Measurements from ENCODE around the gene EMCN.

The EMCN gene

DNA sequence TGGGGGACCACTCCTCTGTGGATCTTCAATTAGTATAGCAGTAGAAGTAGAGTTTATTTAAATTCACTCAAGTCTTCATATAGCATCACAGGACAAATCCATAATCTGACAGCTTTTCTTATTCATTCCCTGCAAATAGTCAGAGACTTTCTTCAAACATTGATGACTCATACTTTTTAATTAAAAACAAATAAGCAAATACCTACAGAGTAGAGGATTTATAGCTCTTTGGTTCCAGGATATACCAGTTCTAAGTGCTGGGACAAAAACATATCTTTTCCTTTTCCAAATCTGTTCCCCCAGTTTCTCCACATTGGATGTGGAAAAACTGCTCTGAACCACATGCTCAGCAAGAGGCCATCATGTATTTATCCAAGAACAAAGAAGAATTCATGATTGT lies 24.1 kb downstream of the EMCN start:
- DNase-seq, result no peak

DNA sequence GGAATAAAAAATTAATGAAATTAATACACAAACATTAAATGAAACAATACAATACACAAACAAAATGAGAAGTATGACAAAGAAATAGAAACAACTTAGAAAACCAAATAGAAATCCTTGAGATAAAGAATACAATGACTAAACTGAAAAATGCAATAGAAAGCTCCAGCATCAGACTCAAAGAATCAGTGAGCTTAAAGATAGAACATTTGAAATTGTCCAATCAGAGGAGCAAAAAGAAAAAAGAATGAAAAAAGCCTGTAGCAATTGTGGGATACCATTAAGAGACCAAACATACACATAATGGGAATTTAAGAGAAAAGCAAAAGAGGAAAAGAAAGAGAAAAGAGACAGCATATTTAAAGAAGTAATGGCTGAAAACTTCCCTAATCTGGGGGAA lies 25.7 kb downstream of the EMCN start:
- no peak for DNase-seq

DNA sequence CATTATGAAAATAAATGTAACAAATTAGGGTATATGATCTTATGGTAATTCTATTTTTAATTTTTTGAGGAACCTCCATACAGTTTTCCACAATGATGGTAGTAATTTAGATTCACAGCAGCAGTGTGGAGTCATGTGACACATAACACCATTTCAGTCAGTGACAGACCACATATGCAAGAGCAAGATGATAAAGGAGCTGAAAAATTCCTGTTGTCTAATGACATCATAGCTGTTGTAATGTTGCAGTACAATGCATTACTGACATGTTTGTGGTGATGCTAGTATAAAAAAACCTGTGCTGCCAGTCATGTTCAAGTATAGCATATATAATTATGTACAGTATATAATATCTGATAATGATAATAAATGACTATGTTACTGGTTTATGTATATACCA lies 28.5 kb downstream of the EMCN start:
- DNase-seq, result no peak

DNA sequence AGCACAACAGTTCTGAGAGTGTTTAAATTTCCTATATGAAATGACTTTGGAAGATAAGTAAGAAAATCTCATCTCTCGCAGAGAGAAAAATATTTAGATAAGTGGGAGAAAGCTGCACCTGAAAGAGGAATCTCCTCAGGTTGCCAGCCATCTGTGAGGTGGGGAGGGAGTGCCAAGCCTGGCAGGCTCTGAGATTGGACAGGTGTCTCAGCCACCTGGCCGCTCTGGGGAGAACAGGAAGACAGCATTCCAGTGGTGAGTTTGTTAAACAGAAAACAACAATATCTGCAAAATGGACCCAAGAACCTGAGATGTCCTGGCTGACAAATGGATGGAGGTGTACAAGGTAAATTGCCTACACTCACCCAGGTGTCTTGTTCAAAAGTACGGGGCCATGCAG lies 31.3 kb downstream of the EMCN start:
- no peak for DNase-seq

DNA sequence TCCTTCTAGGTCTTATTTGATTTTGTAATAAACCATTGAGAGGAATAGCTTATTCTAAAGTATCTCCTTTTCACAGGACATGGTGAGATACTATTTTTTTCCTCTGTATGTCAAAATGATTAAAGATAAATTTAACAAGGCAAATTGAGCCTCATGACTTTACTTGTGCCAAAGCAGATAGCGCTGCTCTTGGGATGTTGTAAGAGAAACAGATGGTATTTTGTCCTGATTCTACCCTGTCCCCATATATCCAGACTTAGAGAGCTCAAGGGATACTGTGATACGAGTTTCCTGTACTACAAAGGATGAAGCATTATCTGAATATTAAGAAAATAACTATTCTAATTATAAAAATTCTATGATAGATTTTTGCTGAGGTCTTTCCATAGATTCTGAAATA lies 34.0 kb downstream of the EMCN start:
- no peak for DNase-seq

DNA sequence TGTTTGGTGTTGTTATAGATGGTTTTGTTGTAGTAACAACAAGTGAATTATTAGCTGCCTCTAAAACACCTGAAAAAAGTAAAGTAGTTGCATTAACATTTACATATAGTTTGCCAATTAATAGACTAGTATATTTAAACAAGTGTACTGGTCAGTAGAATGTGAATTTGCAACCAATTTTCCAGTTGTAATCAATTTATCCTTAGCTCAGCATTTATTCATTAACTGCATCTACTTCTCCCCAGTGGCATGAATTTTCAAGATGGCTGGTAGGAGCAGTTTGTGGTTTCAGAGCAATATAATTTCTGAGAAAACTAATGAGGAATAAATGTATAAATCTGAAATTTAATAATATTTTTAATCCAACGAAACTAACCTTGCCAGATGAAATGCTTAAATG lies 37.9 kb downstream of the EMCN start:
- no peak for DNase-seq

DNA sequence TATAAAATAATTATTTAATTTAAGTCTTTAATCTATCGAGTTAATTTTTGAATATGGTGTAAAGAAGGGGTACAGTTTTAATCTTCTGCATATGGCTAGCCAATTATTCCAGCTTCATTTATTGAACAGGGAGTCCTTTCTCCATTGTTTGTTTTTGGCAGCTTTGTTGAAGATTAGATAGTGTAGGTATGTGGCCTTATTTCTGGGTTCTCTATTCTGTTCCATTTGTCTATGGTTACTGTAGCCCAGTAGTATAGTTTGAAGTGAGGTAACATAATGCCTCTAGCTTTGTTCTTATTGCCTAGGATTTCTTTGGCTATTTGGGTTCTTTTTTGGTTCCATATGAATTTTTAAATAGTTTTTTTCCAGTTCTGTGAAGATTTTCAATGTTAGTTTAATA lies 48.3 kb downstream of the EMCN start:
- no peak for DNase-seq

DNA sequence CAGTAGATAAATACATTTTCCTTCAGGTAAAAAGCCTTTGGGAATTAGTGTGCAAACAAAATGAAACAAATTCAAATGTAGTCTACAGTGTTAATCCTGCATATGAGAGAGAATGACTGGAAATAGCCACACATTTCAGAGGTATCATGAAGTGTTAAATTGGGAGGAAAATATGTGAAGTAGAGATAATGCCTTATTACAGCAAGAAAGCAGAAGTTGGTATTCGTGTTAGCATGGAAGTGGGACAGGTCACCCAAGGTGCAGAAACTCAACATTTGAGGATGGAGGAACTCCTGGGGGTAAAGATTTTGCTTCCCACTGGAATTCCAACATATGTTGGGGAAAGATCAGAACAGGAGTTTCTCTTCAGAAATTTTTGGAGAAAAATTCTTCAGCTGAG lies 51.3 kb downstream of the EMCN start:
- DNase-seq, result no peak

DNA sequence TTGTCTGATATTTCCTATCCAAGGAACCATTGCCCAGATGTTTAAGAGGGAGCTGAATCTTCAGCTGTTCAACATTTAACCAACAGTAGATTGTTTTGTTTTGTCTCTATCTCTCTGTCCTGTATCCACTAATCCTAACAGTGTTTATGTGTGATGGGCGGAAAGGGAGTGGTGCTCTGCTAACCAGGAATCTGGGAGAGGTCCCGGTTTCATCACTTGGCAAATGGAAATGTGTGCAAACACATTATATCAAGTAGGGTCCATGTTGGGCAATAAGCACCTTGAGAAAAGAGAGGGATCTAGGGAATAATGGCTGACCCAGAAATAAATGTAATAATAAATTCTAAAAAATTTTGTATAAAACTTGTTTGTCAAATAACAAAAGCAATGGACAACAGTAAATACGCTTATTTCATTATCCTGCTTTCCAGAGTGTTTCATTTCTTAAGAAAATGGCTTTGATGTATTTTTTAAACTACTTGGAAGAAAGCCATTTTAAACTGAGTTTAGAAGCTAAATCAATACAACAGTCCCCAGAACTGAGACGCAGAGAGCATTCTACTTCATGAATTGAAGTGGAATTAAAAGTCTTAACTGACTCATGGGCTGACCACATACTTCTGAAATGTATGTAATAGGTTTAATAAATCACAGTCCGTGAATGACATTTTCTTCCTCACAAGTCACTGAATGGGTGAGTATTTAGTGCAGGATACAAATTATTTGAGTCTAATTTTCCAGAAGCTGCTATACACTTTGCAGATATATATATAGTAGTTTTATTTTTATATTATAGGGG lies 55.8 kb downstream of the EMCN start:
- DNase-seq, result no peak

DNA sequence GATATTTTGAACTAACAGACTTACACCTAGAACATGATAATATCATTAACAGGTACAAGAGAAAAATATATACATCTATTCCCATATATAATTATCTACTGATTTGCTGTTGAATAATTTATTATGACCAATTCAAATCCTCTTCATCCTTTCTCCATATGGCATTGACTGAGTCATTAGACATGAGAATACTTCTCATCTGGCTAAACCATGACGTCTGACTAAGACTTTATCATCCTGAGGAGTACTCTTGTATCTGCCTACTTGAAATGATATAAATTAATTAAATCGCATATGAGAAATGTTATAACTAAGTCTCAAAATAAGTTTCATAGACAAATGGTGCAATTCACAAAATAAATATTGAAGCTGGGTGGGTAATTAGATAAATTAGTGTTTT lies 67.4 kb downstream of the EMCN start:
- no peak for DNase-seq

DNA sequence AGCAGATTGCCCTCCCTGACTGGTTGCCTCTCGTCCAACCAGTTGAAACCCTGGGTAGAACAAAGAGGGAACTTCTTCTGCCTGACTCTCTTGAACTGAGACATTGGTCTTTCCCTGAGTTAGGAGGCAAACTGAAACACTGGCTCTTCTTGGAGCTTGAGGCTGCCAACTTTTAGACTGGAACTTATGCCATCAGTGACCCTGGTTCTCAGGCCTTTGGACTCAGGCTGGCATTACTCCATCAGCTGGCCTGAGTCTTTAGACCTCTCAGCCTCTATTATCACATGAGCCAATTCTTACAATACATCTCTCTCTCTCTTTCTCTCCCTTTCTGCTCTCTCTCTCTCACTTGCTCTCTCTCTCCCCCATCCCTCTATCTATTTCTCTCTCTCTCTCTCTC lies 86.4 kb downstream of the EMCN start:
- DNase-seq, result no peak

DNA sequence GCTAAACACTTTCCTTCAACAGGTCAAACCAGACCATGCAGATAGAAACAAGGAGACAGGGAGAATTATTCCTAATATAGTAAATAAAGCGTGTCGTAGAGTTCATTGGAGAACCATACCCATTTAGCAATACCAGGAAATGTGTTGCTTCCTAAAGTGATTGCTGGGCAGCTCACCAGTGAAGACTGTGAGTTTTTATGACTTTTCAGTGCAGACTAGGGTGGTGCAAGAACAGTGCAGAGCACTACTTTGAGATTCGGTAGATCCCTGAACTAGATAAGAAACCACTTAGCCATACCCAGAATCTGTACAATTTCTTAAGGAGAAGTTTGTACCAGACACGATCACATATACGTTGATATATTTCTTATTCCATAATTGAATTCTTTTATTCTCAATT lies 87.4 kb downstream of the EMCN start:
- DNase-seq, result no peak

DNA sequence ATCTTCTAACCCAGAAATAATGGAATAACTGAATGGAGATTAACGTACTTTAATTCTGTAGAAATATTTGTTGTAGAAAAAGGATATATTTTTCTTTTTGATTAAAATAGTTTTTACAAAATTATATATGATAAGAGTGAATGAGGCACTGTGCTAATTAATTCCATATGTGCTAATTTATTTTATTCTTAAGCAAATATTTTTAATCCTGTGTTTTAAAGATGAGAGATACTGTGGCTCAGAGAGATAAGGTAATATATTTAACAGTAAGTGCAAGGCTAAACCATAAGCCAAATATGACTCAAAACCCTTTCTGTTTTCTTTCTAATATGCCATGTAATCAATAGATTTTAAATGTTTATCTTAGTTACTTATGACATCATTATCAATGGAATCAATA lies 88.2 kb downstream of the EMCN start:
- DNase-seq, result no peak

DNA sequence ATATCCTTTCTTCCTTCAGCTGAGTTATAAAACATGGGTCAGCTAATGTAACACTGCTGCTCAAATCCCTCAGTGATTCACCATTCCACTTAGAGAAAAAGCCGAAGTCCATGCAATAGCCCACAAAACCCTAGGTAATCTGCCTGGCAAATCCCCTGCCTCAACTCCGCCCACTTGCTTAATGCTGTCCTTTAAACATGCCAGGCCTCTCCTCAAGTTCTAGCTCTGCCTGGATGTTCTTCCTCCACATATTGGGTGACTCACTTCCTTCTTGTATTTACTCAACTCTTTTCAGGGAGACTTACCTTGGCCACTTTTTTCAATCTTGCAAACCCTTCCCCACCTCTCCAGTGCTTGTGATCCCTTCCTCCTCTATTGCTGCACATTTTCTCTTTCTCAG lies 89.8 kb downstream of the EMCN start:
- DNase-seq, result no peak

DNA sequence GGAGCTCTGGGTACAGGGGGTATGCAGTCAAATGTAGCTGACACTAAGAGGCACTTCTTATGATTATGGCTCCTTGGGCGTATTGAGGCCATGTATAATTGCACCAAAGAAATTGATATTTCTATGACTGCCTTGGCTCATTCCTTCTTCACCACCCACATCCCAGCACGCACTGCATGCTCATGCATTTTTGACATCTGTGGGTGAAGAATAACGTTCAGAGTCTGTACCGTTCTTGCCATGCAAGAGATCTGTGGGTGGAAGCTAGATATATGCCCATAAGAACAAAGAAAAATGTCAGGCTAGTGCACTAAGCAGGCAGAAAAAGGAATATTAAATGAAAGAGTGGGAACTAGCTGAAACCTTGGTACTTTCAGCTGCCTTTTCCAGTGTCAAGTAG lies 93.4 kb downstream of the EMCN start:
- peak in 31 of 56 donors; percentile 1 to 75 (median 37) for DNase-seq

DNA sequence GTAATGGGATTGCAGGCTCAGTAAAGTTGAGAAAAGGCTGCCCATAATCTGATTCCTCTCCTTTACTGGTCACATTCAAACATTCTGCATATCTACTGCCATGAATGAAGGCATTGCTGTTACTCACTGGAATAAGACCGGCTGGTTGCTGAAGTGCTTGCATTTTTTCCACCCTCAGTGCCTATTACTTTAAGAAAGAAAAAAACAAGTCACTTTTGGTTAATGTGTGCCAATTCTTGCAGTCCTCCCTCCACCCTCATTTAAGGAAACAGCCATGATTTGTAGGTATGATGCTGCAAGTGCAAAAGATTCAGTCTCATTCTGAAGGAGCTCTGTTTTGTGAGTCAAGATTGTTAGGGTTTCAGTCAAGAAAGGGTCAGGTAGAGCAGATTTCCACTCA lies 94.9 kb downstream of the EMCN start:
- DNase-seq, result no peak

DNA sequence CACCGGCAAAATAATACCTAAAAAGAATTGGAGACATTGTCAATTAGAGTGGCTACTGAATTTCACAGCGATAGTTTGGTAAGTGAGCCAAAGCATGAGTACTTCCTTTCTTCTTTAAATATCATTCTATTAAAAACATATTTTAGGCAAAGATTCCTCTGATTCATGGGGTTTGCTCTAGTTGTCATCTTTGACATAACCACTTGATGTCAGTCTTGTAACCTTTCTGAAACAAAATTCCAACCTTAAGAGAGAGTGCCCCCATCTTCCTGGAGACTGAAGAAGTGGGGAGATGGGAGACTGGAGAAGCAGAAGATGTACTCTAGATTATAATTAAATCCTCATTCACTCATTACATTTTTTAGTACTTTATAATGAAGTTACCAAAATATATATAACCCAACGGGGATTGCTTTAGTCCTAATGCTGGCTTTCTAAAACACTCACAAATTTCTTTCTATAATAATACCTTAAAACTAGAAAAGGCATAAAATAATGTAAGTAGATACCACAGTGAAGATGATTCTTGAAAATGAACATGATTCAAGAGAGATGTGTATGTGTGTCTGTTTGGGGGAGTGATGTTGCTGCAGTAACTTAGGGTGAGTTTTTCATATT lies 96.4 kb downstream of the EMCN start:
- DNase-seq, result peak in 1 of 56 donors; percentile 4

DNA sequence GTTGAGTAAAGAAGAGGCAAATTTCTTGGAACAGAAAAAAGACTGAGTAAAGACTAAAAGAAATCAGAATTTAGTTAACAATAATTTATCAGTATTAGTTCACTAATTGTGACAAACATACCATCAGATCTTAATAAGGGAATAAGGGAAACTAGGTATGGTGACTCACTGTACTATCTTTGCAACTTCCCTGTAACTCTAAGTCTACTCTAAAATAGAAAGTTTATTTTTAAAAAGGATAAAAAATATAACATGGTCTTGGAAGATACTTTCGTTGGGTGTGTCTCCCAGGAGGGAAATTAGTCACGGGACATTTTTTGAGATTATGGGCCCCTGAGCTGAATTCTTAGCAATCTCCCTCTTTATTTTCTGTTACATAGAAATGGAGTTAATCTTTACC lies 97.3 kb downstream of the EMCN start:
- DNase-seq, result no peak

DNA sequence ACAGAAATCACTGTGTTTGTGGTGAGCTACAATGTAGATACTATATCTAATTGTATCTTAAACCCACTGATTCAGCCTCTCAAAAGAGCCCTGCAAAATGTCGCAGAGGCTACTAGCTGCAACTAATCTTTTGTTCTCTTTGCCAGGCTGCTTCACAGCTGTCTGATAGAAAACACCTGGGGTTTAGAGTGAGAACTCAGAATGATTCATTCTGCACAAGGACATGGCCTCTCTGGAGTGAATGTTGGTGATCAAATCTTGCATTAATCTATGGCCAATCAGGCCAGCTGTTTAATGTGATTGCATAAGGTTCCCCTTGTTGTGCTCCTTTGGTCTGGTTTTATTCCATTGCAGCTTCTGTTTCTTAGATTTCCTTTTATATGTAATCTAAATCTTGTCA lies 100.3 kb downstream of the EMCN start:
- no peak for DNase-seq

DNA sequence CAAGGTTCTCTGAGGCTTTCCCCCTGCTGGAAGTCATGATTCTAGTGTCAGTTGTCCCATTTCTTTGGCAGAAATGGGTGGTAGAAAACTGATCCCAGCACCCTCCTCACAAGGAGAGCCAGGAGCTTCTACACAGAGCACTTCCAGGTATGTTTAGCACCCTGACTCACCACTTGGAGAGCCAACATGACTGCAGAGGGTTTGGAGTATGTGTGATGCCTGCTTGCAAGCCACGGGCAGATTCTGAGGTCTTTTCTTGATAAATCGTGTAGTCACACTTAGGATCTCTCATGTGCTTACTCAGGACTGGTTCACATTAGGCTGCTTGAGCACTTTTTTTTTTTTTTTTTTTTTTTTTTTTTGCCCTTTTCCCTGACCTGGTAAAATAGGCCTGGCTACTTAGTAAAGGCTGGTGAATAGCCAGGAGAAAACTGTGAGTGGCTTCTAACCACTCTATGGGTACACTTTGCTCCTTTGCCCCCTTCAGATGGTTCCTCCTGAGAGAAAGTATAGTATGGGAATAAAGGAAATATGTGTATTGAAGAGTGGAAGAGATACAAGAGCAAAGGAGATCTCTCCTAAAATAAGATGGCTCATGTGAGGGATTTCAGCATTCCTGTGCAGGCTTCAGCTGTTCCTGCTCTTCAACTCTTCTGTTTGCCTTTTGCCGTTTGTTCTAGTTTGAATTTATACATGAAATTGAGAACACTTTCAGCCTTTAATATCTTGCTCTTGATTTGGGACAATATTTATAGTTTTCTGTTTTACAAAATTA lies 103.6 kb downstream of the EMCN start:
- no peak for DNase-seq

DNA sequence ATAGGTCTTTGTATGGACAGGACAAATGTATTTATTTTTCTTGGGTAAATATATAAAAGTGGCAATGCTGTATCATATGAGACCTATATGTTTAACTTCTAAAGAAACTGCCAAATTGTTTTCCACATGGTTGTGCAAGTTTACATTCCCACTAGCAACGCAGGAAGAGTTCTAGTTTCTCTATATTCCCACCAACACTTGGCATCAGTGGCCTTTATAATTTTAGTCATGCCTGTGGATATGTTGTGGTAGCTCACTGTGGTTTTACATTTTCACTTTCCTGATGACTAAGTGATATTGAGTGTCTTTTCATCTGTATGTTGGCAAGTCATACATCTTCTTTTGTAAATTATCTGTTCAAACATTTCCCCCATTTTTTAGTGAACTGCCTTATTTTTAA lies 126.0 kb downstream of the EMCN start:
- no peak for DNase-seq

DNA sequence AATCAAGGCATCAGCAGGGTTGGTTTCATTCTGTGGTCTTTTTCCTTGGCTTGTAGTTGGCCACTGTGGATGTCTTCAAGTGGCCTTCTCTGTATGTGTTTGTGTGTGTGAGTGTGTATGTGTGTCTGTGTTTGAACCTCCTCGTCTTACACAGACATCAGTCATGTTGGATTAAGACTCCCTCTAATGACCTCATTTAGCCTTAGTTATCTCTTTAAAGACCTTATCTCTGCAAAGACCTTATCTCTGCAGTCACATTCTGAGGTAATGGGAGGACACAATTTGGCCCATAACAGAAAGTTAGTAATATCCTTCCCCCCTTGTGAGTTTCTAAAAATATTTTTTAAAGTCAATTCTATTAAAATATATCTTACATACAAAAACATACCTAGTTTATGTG lies 126.7 kb downstream of the EMCN start:
- no peak for DNase-seq

DNA sequence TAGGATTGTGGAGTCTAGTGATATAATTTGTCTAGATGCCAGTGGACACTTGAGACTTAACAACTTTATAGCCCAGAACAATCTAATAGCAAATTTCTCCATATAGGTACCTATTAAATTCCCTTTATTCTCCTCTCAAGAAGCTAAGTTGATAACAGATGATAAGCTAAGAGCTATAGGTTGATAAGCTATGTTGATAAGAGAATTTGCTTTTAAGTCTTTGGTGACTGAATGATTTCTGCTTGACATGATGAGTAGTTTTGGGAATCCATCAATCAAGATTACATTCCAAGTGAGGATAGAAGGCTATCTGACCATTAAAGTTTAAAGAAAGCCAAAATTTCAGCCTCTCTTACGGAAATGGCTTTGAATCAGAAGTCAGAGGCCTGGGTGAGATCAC lies 131.6 kb downstream of the EMCN start:
- no peak for DNase-seq

Measured in nucleus accumbens (tissue), 56 donors.